Measurements from ENCODE around the gene MTIF3.

- TF ChIP-seq EZH2phosphoT487 (IDR thresholded peaks at IDR 0.05; ENCODE audit: borderline replicate concordance): no peak
- TF ChIP-seq, protein P1, sequence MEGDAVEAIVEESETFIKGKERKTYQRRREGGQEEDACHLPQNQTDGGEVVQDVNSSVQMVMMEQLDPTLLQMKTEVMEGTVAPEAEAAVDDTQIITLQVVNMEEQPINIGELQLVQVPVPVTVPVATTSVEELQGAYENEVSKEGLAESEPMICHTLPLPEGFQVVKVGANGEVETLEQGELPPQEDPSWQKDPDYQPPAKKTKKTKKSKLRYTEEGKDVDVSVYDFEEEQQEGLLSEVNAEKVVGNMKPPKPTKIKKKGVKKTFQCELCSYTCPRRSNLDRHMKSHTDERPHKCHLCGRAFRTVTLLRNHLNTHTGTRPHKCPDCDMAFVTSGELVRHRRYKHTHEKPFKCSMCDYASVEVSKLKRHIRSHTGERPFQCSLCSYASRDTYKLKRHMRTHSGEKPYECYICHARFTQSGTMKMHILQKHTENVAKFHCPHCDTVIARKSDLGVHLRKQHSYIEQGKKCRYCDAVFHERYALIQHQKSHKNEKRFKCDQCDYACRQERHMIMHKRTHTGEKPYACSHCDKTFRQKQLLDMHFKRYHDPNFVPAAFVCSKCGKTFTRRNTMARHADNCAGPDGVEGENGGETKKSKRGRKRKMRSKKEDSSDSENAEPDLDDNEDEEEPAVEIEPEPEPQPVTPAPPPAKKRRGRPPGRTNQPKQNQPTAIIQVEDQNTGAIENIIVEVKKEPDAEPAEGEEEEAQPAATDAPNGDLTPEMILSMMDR (conservative IDR thresholded peaks at IDR 0.05; ENCODE audit: low read length): no peak
Measured at GRCh38 chr13:27487776-27488175, 37.4 kb upstream of the MTIF3 start.
